ENCODE data around the gene EPB42. TPM values are rescaled to one million over a fixed set of nuclear protein-coding genes. Genes with fewer than 3 reads are reported as not detected.

Gene EPB42
- total RNA-seq, 1 experiment from 2014 or later, result not detected

DNA sequence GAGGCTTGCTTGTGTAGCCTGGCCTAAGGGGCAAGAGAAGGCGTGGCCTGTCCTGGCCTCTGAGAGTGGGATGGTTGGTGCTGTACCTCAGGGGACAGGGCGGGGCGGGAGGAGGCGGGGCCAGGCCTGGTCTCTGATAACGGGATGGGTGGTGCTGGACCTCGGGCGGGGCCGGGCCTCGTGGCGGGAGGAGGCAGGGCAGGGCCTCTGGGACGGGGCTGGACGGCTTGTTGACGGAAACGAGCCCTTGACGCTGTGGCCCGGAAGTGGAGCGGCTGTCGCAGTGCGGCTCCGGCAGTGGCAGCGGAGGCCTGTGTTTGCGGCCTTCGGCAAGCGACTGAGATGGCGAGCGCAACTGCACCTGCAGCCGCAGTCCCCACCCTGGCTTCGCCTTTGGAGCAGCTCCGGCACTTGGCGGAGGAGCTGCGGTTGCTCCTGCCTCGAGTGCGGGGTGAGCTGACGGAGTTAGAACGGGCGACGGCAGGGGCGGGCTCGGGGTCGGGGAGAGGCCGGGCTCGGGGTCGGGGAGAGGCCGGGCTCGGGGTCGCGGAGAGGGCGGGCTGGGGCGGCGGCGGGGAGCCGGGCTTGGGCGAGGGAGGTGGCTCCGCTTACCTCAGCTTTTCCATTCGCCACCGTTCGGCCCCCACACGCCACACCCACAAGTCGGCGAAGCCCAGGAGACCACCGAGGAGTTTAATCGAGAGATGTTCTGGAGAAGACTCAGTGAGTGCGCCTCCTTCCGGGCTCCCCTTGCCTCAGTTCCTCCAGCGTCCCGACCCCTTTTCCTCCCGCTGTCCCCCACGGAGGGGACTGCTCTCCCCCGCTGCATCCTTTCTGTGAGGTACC is 35.4 kb downstream of the EPB42 start, which contains the start of gene CCNDBP1 (continued):
- TF ChIP-seq CEBPB (IDR thresholded peaks at IDR 0.05; ENCODE audit: low read depth) (no peak), ELF1 (IDR thresholded peaks at IDR 0.05; ENCODE audit: borderline replicate concordance, low read depth) (peak; percentile 93), EGR1 (IDR thresholded peaks at IDR 0.05; ENCODE audit: low read depth) (no peak), RAD21 (IDR thresholded peaks at IDR 0.05; ENCODE audit: low read depth) (0 out of 2 replicates have a peak, but pooled peaks have one; percentile 7), TCF7L2 (IDR thresholded peaks at IDR 0.05; ENCODE audit: borderline replicate concordance, extremely low read depth, insufficient read depth, insufficient read length) (peak; percentile 14), SP1 (IDR thresholded peaks at IDR 0.05; ENCODE audit: low read depth) (peak; percentile 50; the same call in 1 of the 2 replicates)
- TF ChIP-seq, protein P1, sequence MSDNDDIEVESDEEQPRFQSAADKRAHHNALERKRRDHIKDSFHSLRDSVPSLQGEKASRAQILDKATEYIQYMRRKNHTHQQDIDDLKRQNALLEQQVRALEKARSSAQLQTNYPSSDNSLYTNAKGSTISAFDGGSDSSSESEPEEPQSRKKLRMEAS (IDR thresholded peaks at IDR 0.05), result peak; percentile 94
- TF ChIP-seq, protein P2, sequence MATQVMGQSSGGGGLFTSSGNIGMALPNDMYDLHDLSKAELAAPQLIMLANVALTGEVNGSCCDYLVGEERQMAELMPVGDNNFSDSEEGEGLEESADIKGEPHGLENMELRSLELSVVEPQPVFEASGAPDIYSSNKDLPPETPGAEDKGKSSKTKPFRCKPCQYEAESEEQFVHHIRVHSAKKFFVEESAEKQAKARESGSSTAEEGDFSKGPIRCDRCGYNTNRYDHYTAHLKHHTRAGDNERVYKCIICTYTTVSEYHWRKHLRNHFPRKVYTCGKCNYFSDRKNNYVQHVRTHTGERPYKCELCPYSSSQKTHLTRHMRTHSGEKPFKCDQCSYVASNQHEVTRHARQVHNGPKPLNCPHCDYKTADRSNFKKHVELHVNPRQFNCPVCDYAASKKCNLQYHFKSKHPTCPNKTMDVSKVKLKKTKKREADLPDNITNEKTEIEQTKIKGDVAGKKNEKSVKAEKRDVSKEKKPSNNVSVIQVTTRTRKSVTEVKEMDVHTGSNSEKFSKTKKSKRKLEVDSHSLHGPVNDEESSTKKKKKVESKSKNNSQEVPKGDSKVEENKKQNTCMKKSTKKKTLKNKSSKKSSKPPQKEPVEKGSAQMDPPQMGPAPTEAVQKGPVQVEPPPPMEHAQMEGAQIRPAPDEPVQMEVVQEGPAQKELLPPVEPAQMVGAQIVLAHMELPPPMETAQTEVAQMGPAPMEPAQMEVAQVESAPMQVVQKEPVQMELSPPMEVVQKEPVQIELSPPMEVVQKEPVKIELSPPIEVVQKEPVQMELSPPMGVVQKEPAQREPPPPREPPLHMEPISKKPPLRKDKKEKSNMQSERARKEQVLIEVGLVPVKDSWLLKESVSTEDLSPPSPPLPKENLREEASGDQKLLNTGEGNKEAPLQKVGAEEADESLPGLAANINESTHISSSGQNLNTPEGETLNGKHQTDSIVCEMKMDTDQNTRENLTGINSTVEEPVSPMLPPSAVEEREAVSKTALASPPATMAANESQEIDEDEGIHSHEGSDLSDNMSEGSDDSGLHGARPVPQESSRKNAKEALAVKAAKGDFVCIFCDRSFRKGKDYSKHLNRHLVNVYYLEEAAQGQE (IDR thresholded peaks at IDR 0.05; ENCODE audit: low read depth), result no peak
- TF ChIP-seq, protein P3, sequence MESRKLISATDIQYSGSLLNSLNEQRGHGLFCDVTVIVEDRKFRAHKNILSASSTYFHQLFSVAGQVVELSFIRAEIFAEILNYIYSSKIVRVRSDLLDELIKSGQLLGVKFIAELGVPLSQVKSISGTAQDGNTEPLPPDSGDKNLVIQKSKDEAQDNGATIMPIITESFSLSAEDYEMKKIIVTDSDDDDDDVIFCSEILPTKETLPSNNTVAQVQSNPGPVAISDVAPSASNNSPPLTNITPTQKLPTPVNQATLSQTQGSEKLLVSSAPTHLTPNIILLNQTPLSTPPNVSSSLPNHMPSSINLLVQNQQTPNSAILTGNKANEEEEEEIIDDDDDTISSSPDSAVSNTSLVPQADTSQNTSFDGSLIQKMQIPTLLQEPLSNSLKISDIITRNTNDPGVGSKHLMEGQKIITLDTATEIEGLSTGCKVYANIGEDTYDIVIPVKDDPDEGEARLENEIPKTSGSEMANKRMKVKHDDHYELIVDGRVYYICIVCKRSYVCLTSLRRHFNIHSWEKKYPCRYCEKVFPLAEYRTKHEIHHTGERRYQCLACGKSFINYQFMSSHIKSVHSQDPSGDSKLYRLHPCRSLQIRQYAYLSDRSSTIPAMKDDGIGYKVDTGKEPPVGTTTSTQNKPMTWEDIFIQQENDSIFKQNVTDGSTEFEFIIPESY (IDR thresholded peaks at IDR 0.05; ENCODE audit: extremely low read depth, insufficient replicate concordance, low read length), result peak; percentile 62

Data from HCT116 (cell line).